Activated CD8-positive, alpha-beta T cell treated with anti-CD3 and anti-CD28 coated beads for 36 hours (primary cell): ENCODE measurements around the gene DAGLB. TPM values are rescaled to one million over a fixed set of nuclear protein-coding genes. Genes with fewer than 3 reads are reported as not detected.

Experiments
- ATAC-seq: fragments of 200-7000 bp; cut with Tn5 transposase; one replicate; pipeline ENCODE4 v1.10.0; 2021; ENCODE audit warnings: mild to moderate bottlenecking, moderate library complexity
- CTCF ChIA-PET: fragments of 350-600 bp; sonication (Branson Sonifier 250); formaldehyde crosslinking; loops from one replicate; lab custom pipeline; 2021; ENCODE audit warnings: antibody characterized with exemption; lab: Charles Lee
- POLR2A ChIA-PET: fragments of 350-600 bp; sonication (Branson Sonifier 250); formaldehyde crosslinking; loops from one replicate; lab custom pipeline; 2021; ENCODE audit warnings: antibody characterized with exemption; lab: Charles Lee
- DNase-seq: peaks from one replicate; pipeline ENCODE4 v3.0.0-alpha.2; 2020
- H3K27ac Mint-ChIP-seq: one replicate; pipeline ENCODE4 v1.8.0; 2021; ENCODE audit warnings: mild to moderate bottlenecking, mixed read lengths
- H3K27me3 Mint-ChIP-seq: one replicate; pipeline ENCODE4 v1.8.0; 2021; ENCODE audit warnings: mixed read lengths
- H3K36me3 Mint-ChIP-seq: one replicate; pipeline ENCODE4 v1.8.0; 2021; ENCODE audit warnings: low read depth, mixed read lengths
- H3K4me1 Mint-ChIP-seq: one replicate; pipeline ENCODE4 v1.8.0; 2021; ENCODE audit warnings: low read depth, mixed read lengths
- H3K4me3 Mint-ChIP-seq: one replicate; pipeline ENCODE4 v1.8.0; 2021; ENCODE audit warnings: mild to moderate bottlenecking, moderate library complexity, mixed read lengths
- H3K9me3 Mint-ChIP-seq: one replicate; pipeline ENCODE4 v1.8.0; 2021; ENCODE audit warnings: mixed read lengths
- CTCF ChIP-seq: fragments of 200-600 bp; IDR thresholded peaks from one replicate; pipeline ENCODE4 v1.8.0; 2022; ENCODE audit warnings: antibody characterized with exemption, mild to moderate bottlenecking
- intact Hi-C: fragments of 100-400 bp; cut with micrococcal nuclease; formaldehyde crosslinking; loops from one replicate; pipeline ENCODE4 v1.10.0; 2022
- total RNA-seq, 2 experiments: library from RNA; stranded (reverse); gene quantifications; one replicate each; pipeline ENCODE4 v1.2.3, GENCODE V29; 2021

DAGLB gene
- total RNA-seq, 2 experiments from 2014 or later: 17.7 to 20.2 TPM

- H3K27ac Mint-ChIP-seq: no peak overlapping the region
- H3K27me3 Mint-ChIP-seq: no peaks in the 10 kb centered on the region
- POLR2A ChIA-PET: interaction anchor here (0.8 kb wide), 1 partner anchor 38 kb away, joined by 3 read pairs; no protein-coding TSS in a partner anchor
- peaks cover 29% of the 10 kb centered on the region for H3K36me3 Mint-ChIP-seq
- intact Hi-C loops: no loop called here
- DNase-seq (no peak), ATAC-seq (no peak)
- H3K9me3 Mint-ChIP-seq: no peaks in the 10 kb centered on the region
- no peaks in the 10 kb centered on the region for H3K4me1 Mint-ChIP-seq
- no peak for TF ChIP-seq CTCF
- CTCF ChIA-PET: no interaction called here
- H3K4me3 Mint-ChIP-seq: no peak overlapping the region
Observed at GRCh38 chr7:6416516-6417145, 31.1 kb downstream of the DAGLB start.

DNA sequence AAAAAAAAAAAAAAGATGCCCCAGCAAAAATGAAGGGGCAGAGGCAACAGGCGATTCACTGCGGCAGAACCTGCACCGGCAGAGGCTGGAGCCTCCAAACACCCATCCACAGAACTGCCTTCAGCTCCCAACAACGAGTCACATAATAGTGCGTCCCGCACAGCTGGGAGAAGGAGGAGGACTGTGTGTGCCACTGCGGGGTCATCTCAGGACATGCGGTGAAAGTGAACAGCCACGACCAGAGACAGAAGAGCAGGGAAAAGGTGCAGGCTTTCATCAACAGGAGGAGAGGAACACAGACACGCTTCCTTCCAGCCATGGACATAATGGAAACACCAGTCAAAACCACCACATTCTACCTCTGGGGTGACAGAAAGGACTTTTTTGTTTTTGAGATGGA lies 34.1 kb downstream of the DAGLB start:
- no peaks in the 10 kb centered on the region for H3K9me3 Mint-ChIP-seq
- H3K4me3 Mint-ChIP-seq: no peak overlapping the region
- H3K36me3 Mint-ChIP-seq: peaks cover 47% of the 10 kb centered on the region
- POLR2A ChIA-PET: no interaction called here
- no peaks in the 10 kb centered on the region for H3K4me1 Mint-ChIP-seq
- no peaks in the 10 kb centered on the region for H3K27me3 Mint-ChIP-seq
- ATAC-seq: no peak
- no peak for TF ChIP-seq CTCF
- intact Hi-C loops: no loop called here
- no peak overlapping the region for H3K27ac Mint-ChIP-seq
- CTCF ChIA-PET: interaction anchor here (1.2 kb wide), 1 partner anchor 24 kb away, joined by 3 read pairs; no protein-coding TSS in a partner anchor
- DNase-seq: no peak

DNA sequence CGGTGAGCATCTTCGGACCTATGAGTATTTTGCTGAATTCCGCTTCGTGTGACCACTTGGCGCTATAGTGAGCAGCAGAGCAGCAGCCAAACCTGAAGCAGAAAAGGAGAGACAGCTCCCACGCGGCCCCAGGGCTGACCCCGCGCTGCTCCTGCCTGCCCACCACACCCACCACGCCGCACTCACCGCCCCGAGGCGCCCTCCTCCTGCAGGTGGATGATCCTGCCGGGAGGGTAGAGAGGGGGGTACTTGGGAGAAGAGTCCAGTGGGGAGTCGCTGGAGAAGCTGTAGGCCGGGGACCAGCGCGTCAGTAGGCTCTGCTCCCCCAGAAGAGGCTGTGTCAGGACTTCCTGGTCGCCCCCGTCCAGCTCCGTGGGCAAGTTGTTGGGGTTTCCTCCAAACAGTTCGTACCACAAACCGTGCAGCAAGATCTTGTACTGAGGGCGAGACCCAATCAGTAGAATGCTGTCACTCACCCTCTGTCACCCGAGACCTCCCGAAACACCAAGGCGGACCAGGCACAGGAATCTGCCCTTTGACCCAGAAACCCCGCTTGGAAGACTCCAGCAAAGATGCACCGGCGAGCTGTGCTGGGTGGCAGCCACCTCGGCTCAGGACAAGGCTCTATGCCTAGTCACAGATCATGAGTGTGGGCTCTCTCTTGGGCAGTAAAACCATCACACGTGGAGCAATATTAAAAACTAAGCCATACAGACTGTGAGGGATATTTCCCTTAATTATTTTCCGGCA lies 37.6 kb downstream of the DAGLB start:
- CTCF ChIA-PET: no interaction called here
- H3K36me3 Mint-ChIP-seq: peaks cover 48% of the 10 kb centered on the region
- H3K27ac Mint-ChIP-seq: no peak overlapping the region
- H3K9me3 Mint-ChIP-seq: no peaks in the 10 kb centered on the region
- no peaks in the 10 kb centered on the region for H3K27me3 Mint-ChIP-seq
- DNase-seq (no peak), ATAC-seq (no peak)
- H3K4me1 Mint-ChIP-seq: no peaks in the 10 kb centered on the region
- TF ChIP-seq CTCF: no peak
- POLR2A ChIA-PET: no interaction called here
- H3K4me3 Mint-ChIP-seq: no peak overlapping the region
- intact Hi-C loops: no loop called here

DNA sequence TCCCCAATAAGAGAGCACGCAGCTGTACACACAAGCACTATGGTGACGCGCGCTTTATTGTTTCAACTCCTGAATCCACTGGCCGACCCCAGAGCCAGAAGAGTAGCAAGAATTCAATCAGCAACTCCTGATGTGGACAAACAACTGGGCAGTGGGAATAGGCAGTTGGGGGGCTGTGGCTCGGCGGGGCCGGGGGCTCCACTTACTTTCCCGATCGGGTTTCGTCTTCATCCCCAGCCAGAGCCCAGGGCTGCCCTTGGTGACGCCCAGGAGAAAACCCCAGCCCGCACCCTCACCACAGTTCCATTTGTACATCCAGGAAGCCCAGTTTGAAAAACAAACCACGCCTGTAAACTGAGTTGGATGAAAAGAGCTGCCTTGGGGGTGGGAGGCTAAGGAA lies 38.7 kb downstream of the DAGLB start:
- intact Hi-C loops: no loop called here
- ChIA-PET POLR2A (no interaction called here), CTCF (no interaction called here)
- ATAC-seq (no peak), DNase-seq (no peak)
- Mint-ChIP-seq H3K27me3 (no peaks in the 10 kb centered on the region), H3K9me3 (no peaks in the 10 kb centered on the region), H3K4me1 (no peaks in the 10 kb centered on the region), H3K4me3 (no peak overlapping the region), H3K27ac (no peak overlapping the region), H3K36me3 (peaks cover 46% of the 10 kb centered on the region)
- no peak for TF ChIP-seq CTCF

- intact Hi-C loops: no loop called here
- no peaks in the 10 kb centered on the region for H3K4me1 Mint-ChIP-seq
- no peaks in the 10 kb centered on the region for H3K27me3 Mint-ChIP-seq
- CTCF ChIA-PET: interaction anchor here (1.1 kb wide), 1 partner anchor 8 kb away, joined by 4 read pairs; no protein-coding TSS in a partner anchor
- ATAC-seq (no peak), DNase-seq (no peak)
- no peak overlapping the region for H3K27ac Mint-ChIP-seq
- peaks cover 51% of the 10 kb centered on the region for H3K36me3 Mint-ChIP-seq
- no peaks in the 10 kb centered on the region for H3K9me3 Mint-ChIP-seq
- H3K4me3 Mint-ChIP-seq: no peak overlapping the region
- no peak for TF ChIP-seq CTCF
- POLR2A ChIA-PET: interaction anchor here (1.0 kb wide), 1 partner anchor 22 kb away, joined by 4 read pairs; no protein-coding TSS in a partner anchor
Observed at GRCh38 chr7:6407434-6407833, 40.3 kb downstream of the DAGLB start.
